Measurements from ENCODE around the gene CYB5D1.

DNA sequence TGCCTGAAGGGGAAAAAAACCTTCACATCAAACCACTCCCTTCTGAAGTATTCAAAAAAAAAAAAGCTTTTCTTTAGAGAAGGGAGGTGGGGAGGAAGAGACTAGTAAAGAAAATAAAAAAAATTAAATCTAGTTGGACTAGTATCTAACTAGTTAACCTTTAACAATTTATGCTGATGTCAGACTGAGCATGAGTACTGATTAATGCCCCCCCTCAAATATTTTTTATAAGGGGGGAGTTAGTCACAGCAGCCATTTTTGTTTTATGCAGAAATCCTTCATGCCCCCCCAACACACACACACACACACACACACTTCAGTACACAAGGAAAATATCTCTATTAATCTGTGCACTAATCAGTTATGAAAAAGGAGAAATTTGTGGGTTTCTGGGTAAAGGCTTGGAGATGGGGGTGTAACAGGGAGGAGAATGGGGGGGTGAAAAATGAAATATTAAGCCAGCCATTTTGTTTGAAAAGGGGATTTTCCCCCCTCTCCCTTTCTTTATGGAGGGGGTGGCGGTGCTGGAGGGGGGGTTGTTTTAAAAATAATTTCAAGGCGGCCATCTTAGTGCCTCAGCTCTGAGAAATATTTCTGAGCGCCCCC, 26.1 kb downstream of the CYB5D1 start:
- TF ChIP-seq, protein P1, sequence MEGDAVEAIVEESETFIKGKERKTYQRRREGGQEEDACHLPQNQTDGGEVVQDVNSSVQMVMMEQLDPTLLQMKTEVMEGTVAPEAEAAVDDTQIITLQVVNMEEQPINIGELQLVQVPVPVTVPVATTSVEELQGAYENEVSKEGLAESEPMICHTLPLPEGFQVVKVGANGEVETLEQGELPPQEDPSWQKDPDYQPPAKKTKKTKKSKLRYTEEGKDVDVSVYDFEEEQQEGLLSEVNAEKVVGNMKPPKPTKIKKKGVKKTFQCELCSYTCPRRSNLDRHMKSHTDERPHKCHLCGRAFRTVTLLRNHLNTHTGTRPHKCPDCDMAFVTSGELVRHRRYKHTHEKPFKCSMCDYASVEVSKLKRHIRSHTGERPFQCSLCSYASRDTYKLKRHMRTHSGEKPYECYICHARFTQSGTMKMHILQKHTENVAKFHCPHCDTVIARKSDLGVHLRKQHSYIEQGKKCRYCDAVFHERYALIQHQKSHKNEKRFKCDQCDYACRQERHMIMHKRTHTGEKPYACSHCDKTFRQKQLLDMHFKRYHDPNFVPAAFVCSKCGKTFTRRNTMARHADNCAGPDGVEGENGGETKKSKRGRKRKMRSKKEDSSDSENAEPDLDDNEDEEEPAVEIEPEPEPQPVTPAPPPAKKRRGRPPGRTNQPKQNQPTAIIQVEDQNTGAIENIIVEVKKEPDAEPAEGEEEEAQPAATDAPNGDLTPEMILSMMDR (IDR thresholded peaks at IDR 0.05), result no peak
- TF ChIP-seq POLR2A (IDR thresholded peaks at IDR 0.05), result no peak

Data from upper lobe of left lung (tissue), 4 donors.